ENCODE measurements around the gene CPNE2. TPM values are rescaled to one million over a fixed set of nuclear protein-coding genes. Genes with fewer than 3 reads are reported as not detected.

Gene CPNE2
- polyA plus RNA-seq, 1 donor (not counting 4 experiments of a cell fraction or from before 2014, with no cell fraction given): 26.5 TPM

DNA sequence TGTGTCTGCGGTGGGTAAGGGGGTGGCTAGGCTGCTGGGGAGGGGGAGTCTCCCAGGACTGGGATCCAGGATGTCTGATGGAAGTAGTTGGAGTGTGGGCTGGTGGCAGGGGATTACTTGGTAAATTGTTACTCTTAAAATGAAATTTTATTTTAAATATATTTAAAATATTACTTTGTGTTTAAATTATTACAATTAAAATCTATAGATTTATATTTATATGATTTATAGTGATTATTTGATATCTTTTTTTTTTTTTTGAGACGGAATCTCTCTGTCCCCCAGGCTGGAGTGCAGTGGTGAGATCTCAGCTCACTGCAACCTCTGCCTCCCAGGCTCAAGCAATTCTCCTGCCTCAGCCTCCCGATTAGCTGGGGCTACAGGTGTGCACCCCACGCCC is 18.6 kb downstream of the CPNE2 start:
- FAIRE-seq: no peak
- no peak overlapping the region for H2AFZ ChIP-seq (ENCODE audit: control insufficient read depth, low read length)
- no peak overlapping the region for H3K4me3 ChIP-seq (ENCODE audit: control insufficient read depth in 2 of 3, extremely low read depth in 1 of 3, insufficient read depth in 2 of 3, low read depth in 1 of 3, low read length in 3 of 3)
- no peak overlapping the region for H3K27ac ChIP-seq (ENCODE audit: control insufficient read depth, insufficient read depth, low read length)
- no peaks in the 10 kb centered on the region for H3K27me3 ChIP-seq (ENCODE audit: control insufficient read depth, extremely low read depth, insufficient read depth, low read length)
- H3K4me2 ChIP-seq (ENCODE audit: control insufficient read depth, extremely low read depth, insufficient read depth, low read depth, low read length): no peak overlapping the region
- no peak for DNase-seq (ENCODE audit: low read depth, low spot score)
- dilution Hi-C loops (cut with MboI; ENCODE audit: extremely low pct_ligation_motif_present, low sequenced_read_pairs): no loop called here
- TF ChIP-seq, protein P1, sequence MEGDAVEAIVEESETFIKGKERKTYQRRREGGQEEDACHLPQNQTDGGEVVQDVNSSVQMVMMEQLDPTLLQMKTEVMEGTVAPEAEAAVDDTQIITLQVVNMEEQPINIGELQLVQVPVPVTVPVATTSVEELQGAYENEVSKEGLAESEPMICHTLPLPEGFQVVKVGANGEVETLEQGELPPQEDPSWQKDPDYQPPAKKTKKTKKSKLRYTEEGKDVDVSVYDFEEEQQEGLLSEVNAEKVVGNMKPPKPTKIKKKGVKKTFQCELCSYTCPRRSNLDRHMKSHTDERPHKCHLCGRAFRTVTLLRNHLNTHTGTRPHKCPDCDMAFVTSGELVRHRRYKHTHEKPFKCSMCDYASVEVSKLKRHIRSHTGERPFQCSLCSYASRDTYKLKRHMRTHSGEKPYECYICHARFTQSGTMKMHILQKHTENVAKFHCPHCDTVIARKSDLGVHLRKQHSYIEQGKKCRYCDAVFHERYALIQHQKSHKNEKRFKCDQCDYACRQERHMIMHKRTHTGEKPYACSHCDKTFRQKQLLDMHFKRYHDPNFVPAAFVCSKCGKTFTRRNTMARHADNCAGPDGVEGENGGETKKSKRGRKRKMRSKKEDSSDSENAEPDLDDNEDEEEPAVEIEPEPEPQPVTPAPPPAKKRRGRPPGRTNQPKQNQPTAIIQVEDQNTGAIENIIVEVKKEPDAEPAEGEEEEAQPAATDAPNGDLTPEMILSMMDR (optimal IDR thresholded peaks at IDR 0.05 in 1 of 3, IDR thresholded peaks at IDR 0.05 in 1 of 3, conservative IDR thresholded peaks at IDR 0.05 in 1 of 3; ENCODE audit: extremely low read depth in 1 of 3, insufficient read depth in 2 of 3, low read length in 3 of 3): no peak
- H3K4me1 ChIP-seq (ENCODE audit: control insufficient read depth, extremely low read depth, insufficient read depth, low read length): no peaks in the 10 kb centered on the region
- H4K20me1 ChIP-seq (ENCODE audit: control insufficient read depth, extremely low read depth, insufficient read depth, low read length): no peaks in the 10 kb centered on the region
- H3K79me2 ChIP-seq (ENCODE audit: control insufficient read depth, insufficient read depth, low read length): no peaks in the 10 kb centered on the region
- H3K36me3 ChIP-seq (ENCODE audit: control insufficient read depth in 2 of 2, extremely low read depth in 1 of 2, insufficient read depth in 2 of 2, low read length in 2 of 2): no peaks in the 10 kb centered on the region
- no peak overlapping the region for H3K9ac ChIP-seq (ENCODE audit: control insufficient read depth, extremely low read depth, insufficient read depth, low read length)
- no peaks in the 10 kb centered on the region for H3K9me1 ChIP-seq (ENCODE audit: control insufficient read depth, extremely low read depth, insufficient read depth, low read length)
- no peaks in the 10 kb centered on the region for H3K9me3 ChIP-seq (ENCODE audit: control insufficient read depth, low read depth, low read length)

DNA sequence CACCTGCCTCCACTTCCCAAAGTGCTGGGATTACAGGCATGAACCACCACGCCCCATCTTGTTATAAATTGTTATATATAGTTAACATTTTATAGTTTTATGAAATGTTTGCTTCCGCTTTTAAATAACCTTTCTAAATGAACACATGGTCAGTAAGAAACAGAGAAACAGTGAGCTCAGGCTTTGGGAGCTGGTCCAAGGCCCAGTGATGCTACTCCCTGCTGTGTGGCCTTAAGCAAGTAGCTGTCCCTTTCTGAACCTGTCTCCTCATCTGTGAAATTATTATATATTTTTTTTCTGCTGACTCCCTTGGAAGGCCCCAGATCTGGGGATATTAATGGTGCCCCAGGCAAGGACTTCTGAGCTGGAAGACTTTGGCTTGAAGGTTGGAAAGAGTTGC is 19.0 kb downstream of the CPNE2 start:
- H4K20me1 ChIP-seq (ENCODE audit: control insufficient read depth, extremely low read depth, insufficient read depth, low read length): no peaks in the 10 kb centered on the region
- DNase-seq (ENCODE audit: low read depth, low spot score) (no peak), FAIRE-seq (no peak)
- H3K9ac ChIP-seq (ENCODE audit: control insufficient read depth, extremely low read depth, insufficient read depth, low read length): no peak overlapping the region
- H3K4me3 ChIP-seq (ENCODE audit: control insufficient read depth in 2 of 3, extremely low read depth in 1 of 3, insufficient read depth in 2 of 3, low read depth in 1 of 3, low read length in 3 of 3): no peak overlapping the region
- H3K36me3 ChIP-seq (ENCODE audit: control insufficient read depth in 2 of 2, extremely low read depth in 1 of 2, insufficient read depth in 2 of 2, low read length in 2 of 2): no peaks in the 10 kb centered on the region
- H2AFZ ChIP-seq (ENCODE audit: control insufficient read depth, low read length): no peak overlapping the region
- TF ChIP-seq EZH2 (IDR thresholded peaks at IDR 0.05; ENCODE audit: low read length): no peak
- TF ChIP-seq, protein P1 (optimal IDR thresholded peaks at IDR 0.05 in 1 of 3, IDR thresholded peaks at IDR 0.05 in 1 of 3, conservative IDR thresholded peaks at IDR 0.05 in 1 of 3; ENCODE audit: extremely low read depth in 1 of 3, insufficient read depth in 2 of 3, low read length in 3 of 3): no peak
- no peaks in the 10 kb centered on the region for H3K4me1 ChIP-seq (ENCODE audit: control insufficient read depth, extremely low read depth, insufficient read depth, low read length)
- H3K9me1 ChIP-seq (ENCODE audit: control insufficient read depth, extremely low read depth, insufficient read depth, low read length): no peaks in the 10 kb centered on the region
- H3K27me3 ChIP-seq (ENCODE audit: control insufficient read depth, extremely low read depth, insufficient read depth, low read length): no peaks in the 10 kb centered on the region
- no peaks in the 10 kb centered on the region for H3K79me2 ChIP-seq (ENCODE audit: control insufficient read depth, insufficient read depth, low read length)
- no peak overlapping the region for H3K27ac ChIP-seq (ENCODE audit: control insufficient read depth, insufficient read depth, low read length)
- dilution Hi-C loops (cut with MboI; ENCODE audit: extremely low pct_ligation_motif_present, low sequenced_read_pairs): no loop called here
- no peak overlapping the region for H3K4me2 ChIP-seq (ENCODE audit: control insufficient read depth, extremely low read depth, insufficient read depth, low read depth, low read length)
- H3K9me3 ChIP-seq (ENCODE audit: control insufficient read depth, low read depth, low read length): no peaks in the 10 kb centered on the region

All from keratinocyte (primary cell).